HG03039 (cell line): ENCODE results near the gene DLL4.
"Not testable (repeated sequence)": the region's sequence is repeated elsewhere in the genome, so short reads cannot be mapped to it uniquely, and the experiment has no call there.

Source experiments
- ATAC-seq: cut with Tn5 transposase; IDR thresholded peaks from one replicate; pipeline ENCODE4 v1.9.1; 2021; ENCODE audit warnings: mild to moderate bottlenecking, moderate library complexity; ENCODE audit not compliant: unreplicated experiment

DLL4 gene

GRCh38 chr15:40957581-40958051 lies 28.5 kb downstream of the DLL4 start:
- no peak for ATAC-seq

- ATAC-seq, result no peak
These were observed 29.0 kb downstream of the DLL4 start for GRCh38 chr15:40958146-40958545.

GRCh38 chr15:40958723-40959122 lies 29.6 kb downstream of the DLL4 start:
- ATAC-seq, result no peak

GRCh38 chr15:40959331-40960141 lies 30.4 kb downstream of the DLL4 start:
- no peak for ATAC-seq

GRCh38 chr15:40960151-40960885 lies 31.2 kb downstream of the DLL4 start:
- ATAC-seq, result no peak

- no peak for ATAC-seq
These were observed 31.8 kb downstream of the DLL4 start for GRCh38 chr15:40960925-40961324.

- ATAC-seq, result not testable (repeated sequence)
These were observed 32.6 kb downstream of the DLL4 start for GRCh38 chr15:40961740-40962139.

GRCh38 chr15:40962317-40962716 lies 33.2 kb downstream of the DLL4 start:
- ATAC-seq, result not testable (repeated sequence)

GRCh38 chr15:40963201-40963600 lies 34.1 kb downstream of the DLL4 start:
- no peak for ATAC-seq

GRCh38 chr15:40964006-40964405 lies 34.9 kb downstream of the DLL4 start:
- ATAC-seq, result no peak

GRCh38 chr15:40964634-40965033 lies 35.5 kb downstream of the DLL4 start:
- ATAC-seq, result no peak

GRCh38 chr15:40968290-40969085 lies 39.3 kb downstream of the DLL4 start:
- no peak for ATAC-seq

GRCh38 chr15:40969363-40969762 lies 40.2 kb downstream of the DLL4 start:
- ATAC-seq, result no peak

GRCh38 chr15:40974879-40975278 lies 45.7 kb downstream of the DLL4 start:
- no peak for ATAC-seq

GRCh38 chr15:40976819-40977218 lies 47.7 kb downstream of the DLL4 start:
- no peak for ATAC-seq

- no peak for ATAC-seq
These were observed 49.0 kb downstream of the DLL4 start for GRCh38 chr15:40978141-40978540.

GRCh38 chr15:40978562-40978961 lies 49.4 kb downstream of the DLL4 start:
- no peak for ATAC-seq

GRCh38 chr15:40981186-40981585 lies 52.0 kb downstream of the DLL4 start:
- no peak for ATAC-seq

- ATAC-seq, result no peak
These were observed 53.7 kb downstream of the DLL4 start for GRCh38 chr15:40982855-40983254.

- ATAC-seq, result no peak
These were observed 55.3 kb downstream of the DLL4 start for GRCh38 chr15:40984406-40984805.

- no peak for ATAC-seq
These were observed 55.8 kb downstream of the DLL4 start for GRCh38 chr15:40984964-40985363.
